ENCODE measurements around the gene MYOCD. TPM values are rescaled to one million over a fixed set of nuclear protein-coding genes. Genes with fewer than 3 reads are reported as not detected.

The MYOCD gene
- not detected for total RNA-seq

- H3K27ac Mint-ChIP-seq, result no peak within 1 kb of the TSS
- no peaks in the 10 kb centered on the region for H3K4me1 Mint-ChIP-seq
- H3K4me3 Mint-ChIP-seq, result no peak within 1 kb of the TSS
- DNase-seq (peak; percentile 6), ATAC-seq (no peak)
- no peaks in the 10 kb centered on the region for H3K9me3 Mint-ChIP-seq (ENCODE audit: low read depth)
- no peaks in the 10 kb centered on the region for H3K36me3 Mint-ChIP-seq (ENCODE audit: low read depth)
- peaks cover 30% of the 10 kb centered on the region for H3K27me3 Mint-ChIP-seq
- CTCF ChIA-PET, result interaction anchor here (0.7 kb wide), 1 partner anchor 788 kb away, joined by 3 read pairs; no protein-coding TSS in a partner anchor
- intact Hi-C loops (cut with DNase I, micrococcal nuclease), result loop anchor here in 1 of 2 experiments (2.0 to 5.0 kb wide), 3 partner anchors 52 to 409 kb away; no protein-coding TSS in a partner anchor
- POLR2A ChIA-PET, result interaction anchor here (0.6 kb wide), 1 partner anchor 120 kb away, joined by 3 read pairs; no protein-coding TSS in a partner anchor
These were observed at the start of gene MYOCD for GRCh38 chr17:12665263-12666210. Gene MYOCD (plus strand): TSS chr17:12665890. CDS start chr17:12666189, 299 bp downstream.

DNA sequence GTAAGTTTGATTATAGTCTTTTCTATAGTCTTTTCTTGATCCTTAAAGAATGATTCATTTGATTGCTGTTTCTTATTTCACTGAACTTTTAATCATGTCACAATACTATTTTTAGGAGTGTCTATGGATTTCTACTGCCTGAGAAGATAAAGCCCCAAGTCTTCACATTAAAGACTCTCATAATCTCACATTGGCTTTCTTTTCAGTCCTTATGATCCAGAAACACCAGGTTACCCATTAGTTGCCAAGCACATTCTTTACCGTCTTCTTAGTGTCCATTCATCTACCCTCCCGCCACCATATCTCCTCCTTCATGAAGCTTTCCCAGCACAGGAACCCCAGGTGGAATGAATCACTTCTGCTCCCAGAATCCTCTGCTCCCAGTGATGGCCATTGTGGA is 49.5 kb upstream of the MYOCD start:
- ChIA-PET CTCF (no interaction called here), POLR2A (no interaction called here)
- no peaks in the 10 kb centered on the region for H3K36me3 Mint-ChIP-seq (ENCODE audit: low read depth)
- H3K4me3 Mint-ChIP-seq, result no peak overlapping the region
- DNase-seq (no peak), ATAC-seq (no peak)
- H3K27ac Mint-ChIP-seq, result no peak overlapping the region
- no peaks in the 10 kb centered on the region for H3K4me1 Mint-ChIP-seq
- peaks cover 6% of the 10 kb centered on the region for H3K9me3 Mint-ChIP-seq (ENCODE audit: low read depth)
- no peaks in the 10 kb centered on the region for H3K27me3 Mint-ChIP-seq
- intact Hi-C loops (cut with DNase I, micrococcal nuclease), result no loop called here

- Mint-ChIP-seq H3K27ac (no peak overlapping the region), H3K9me3 (ENCODE audit: low read depth) (peaks cover 7% of the 10 kb centered on the region)
These were observed 47.1 kb upstream of the MYOCD start for GRCh38 chr17:12618557-12618956.

GRCh38 chr17:12619459-12620199 is 46.1 kb upstream of the MYOCD start:
- H3K36me3 Mint-ChIP-seq (ENCODE audit: low read depth), result no peaks in the 10 kb centered on the region
- H3K4me1 Mint-ChIP-seq, result no peaks in the 10 kb centered on the region
- no peak overlapping the region for H3K4me3 Mint-ChIP-seq
- ATAC-seq (no peak), DNase-seq (no peak)
- CTCF ChIA-PET, result no interaction called here
- H3K27ac Mint-ChIP-seq, result no peak overlapping the region
- peaks cover 7% of the 10 kb centered on the region for H3K9me3 Mint-ChIP-seq (ENCODE audit: low read depth)
- intact Hi-C loops (cut with DNase I, micrococcal nuclease), result no loop called here
- H3K27me3 Mint-ChIP-seq, result no peaks in the 10 kb centered on the region
- POLR2A ChIA-PET, result no interaction called here

More at GRCh38 chr17:12618557-12618956, 47.1 kb upstream of the MYOCD start:
- intact Hi-C loops (cut with DNase I, micrococcal nuclease), result no loop called here
- Mint-ChIP-seq H3K4me1 (no peaks in the 10 kb centered on the region), H3K27me3 (no peaks in the 10 kb centered on the region), H3K4me3 (no peak overlapping the region), H3K36me3 (ENCODE audit: low read depth) (no peaks in the 10 kb centered on the region)
- CTCF ChIA-PET, result interaction anchor here (0.6 kb wide), 1 partner anchor 37 kb away, joined by 3 read pairs; no protein-coding TSS in a partner anchor
- POLR2A ChIA-PET, result no interaction called here
- no peak for DNase-seq
- no peak for ATAC-seq

- H3K9me3 Mint-ChIP-seq (ENCODE audit: low read depth), result peaks cover 7% of the 10 kb centered on the region
- H3K27ac Mint-ChIP-seq, result no peak overlapping the region
- H3K4me1 Mint-ChIP-seq, result no peaks in the 10 kb centered on the region
- no peak for DNase-seq
- H3K27me3 Mint-ChIP-seq, result no peaks in the 10 kb centered on the region
- intact Hi-C loops (cut with DNase I, micrococcal nuclease), result no loop called here
- ChIA-PET CTCF (no interaction called here), POLR2A (no interaction called here)
- H3K36me3 Mint-ChIP-seq (ENCODE audit: low read depth), result no peaks in the 10 kb centered on the region
- no peak for ATAC-seq
- no peak overlapping the region for H3K4me3 Mint-ChIP-seq
These were observed 45.4 kb upstream of the MYOCD start for GRCh38 chr17:12620200-12620720.

- ChIA-PET CTCF (no interaction called here), POLR2A (no interaction called here)
- Mint-ChIP-seq H3K4me1 (no peaks in the 10 kb centered on the region), H3K27ac (no peak overlapping the region), H3K9me3 (ENCODE audit: low read depth) (peaks cover 9% of the 10 kb centered on the region), H3K36me3 (ENCODE audit: low read depth) (no peaks in the 10 kb centered on the region), H3K4me3 (no peak overlapping the region), H3K27me3 (no peaks in the 10 kb centered on the region)
- intact Hi-C loops (cut with DNase I, micrococcal nuclease), result no loop called here
- DNase-seq (no peak), ATAC-seq (no peak)
These were observed 43.0 kb upstream of the MYOCD start for GRCh38 chr17:12622726-12623125.

- ATAC-seq, result no peak
- Mint-ChIP-seq H3K36me3 (ENCODE audit: low read depth) (no peaks in the 10 kb centered on the region), H3K4me1 (no peaks in the 10 kb centered on the region), H3K27me3 (no peaks in the 10 kb centered on the region), H3K4me3 (no peak overlapping the region), H3K9me3 (ENCODE audit: low read depth) (peaks cover 9% of the 10 kb centered on the region), H3K27ac (no peak overlapping the region)
- POLR2A ChIA-PET, result no interaction called here
- CTCF ChIA-PET, result no interaction called here
- no peak for DNase-seq
- intact Hi-C loops (cut with DNase I, micrococcal nuclease), result no loop called here
These were observed 42.4 kb upstream of the MYOCD start for GRCh38 chr17:12623220-12623848.

GRCh38 chr17:12624211-12624610 is 41.5 kb upstream of the MYOCD start:
- H3K4me3 Mint-ChIP-seq, result no peak overlapping the region
- no peak overlapping the region for H3K27ac Mint-ChIP-seq
- no peaks in the 10 kb centered on the region for H3K4me1 Mint-ChIP-seq
- peaks cover 9% of the 10 kb centered on the region for H3K9me3 Mint-ChIP-seq (ENCODE audit: low read depth)
- DNase-seq, result no peak
- ChIA-PET POLR2A (no interaction called here), CTCF (no interaction called here)
- ATAC-seq, result no peak
- H3K36me3 Mint-ChIP-seq (ENCODE audit: low read depth), result no peaks in the 10 kb centered on the region
- intact Hi-C loops (cut with DNase I, micrococcal nuclease), result no loop called here
- no peaks in the 10 kb centered on the region for H3K27me3 Mint-ChIP-seq

DNA sequence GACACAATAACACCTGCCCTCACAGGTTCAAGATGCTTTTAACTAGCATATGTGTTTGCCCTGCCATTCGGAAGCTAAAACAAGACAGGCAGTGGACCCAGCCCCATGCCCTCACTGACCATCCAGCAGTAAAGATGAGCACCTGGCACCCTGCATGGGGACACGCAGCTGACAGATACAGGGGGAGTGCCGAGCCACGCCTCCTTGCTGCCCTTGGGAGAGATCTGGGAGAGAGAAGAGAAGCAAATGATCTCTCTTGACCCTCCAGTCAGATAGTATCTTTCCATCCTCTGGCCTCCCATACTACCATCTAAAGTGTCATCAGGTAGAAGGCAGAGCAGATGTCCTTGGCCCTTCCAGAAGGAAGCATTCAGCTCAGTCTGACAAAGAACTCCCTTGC is 40.6 kb upstream of the MYOCD start:
- Mint-ChIP-seq H3K4me3 (no peak overlapping the region), H3K36me3 (ENCODE audit: low read depth) (no peaks in the 10 kb centered on the region), H3K4me1 (no peaks in the 10 kb centered on the region), H3K27ac (no peak overlapping the region), H3K27me3 (no peaks in the 10 kb centered on the region), H3K9me3 (ENCODE audit: low read depth) (peaks cover 6% of the 10 kb centered on the region)
- POLR2A ChIA-PET, result no interaction called here
- CTCF ChIA-PET, result no interaction called here
- no peak for DNase-seq
- no peak for ATAC-seq
- intact Hi-C loops (cut with DNase I, micrococcal nuclease), result no loop called here

GRCh38 chr17:12627177-12627629 is 38.5 kb upstream of the MYOCD start:
- Mint-ChIP-seq H3K27ac (no peak overlapping the region), H3K27me3 (no peaks in the 10 kb centered on the region), H3K9me3 (ENCODE audit: low read depth) (peaks cover 6% of the 10 kb centered on the region), H3K36me3 (ENCODE audit: low read depth) (no peaks in the 10 kb centered on the region), H3K4me3 (no peak overlapping the region), H3K4me1 (no peaks in the 10 kb centered on the region)
- CTCF ChIA-PET, result no interaction called here
- POLR2A ChIA-PET, result no interaction called here
- ATAC-seq (no peak), DNase-seq (no peak)
- intact Hi-C loops (cut with DNase I, micrococcal nuclease), result no loop called here

DNA sequence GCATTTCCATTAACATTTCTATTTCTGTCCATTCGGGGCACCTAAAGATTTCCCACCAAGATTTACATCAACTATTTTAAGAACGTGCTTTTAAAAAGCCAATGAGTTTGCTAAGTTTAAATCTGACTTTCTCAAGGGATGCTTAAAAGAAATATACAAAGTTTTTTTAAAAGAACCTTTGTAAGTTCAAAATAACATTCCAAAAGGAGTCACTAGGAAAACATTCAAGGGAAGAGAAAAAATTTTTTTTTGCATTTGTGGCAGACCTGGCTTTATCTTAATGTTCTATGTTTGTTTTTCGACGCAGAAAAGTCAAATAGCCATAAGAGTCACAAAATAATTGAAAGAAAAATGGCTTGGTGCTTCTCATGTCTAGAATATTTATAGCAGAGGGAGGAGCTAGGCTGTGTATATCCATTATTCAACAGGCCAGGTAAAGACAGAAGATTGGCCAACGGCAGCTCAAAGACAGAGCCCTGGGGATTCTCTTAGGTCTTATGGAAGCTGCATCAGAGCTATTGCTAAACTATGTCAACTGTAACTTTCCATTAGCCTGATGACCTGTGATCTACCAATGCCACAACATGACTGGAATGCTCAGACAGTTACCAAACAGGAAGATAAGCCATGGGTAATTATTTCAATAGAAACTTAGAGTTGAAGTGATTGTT is 37.8 kb upstream of the MYOCD start:
- peaks cover 6% of the 10 kb centered on the region for H3K9me3 Mint-ChIP-seq (ENCODE audit: low read depth)
- no peak overlapping the region for H3K4me3 Mint-ChIP-seq
- no peak overlapping the region for H3K27ac Mint-ChIP-seq
- H3K36me3 Mint-ChIP-seq (ENCODE audit: low read depth), result no peaks in the 10 kb centered on the region
- no peaks in the 10 kb centered on the region for H3K4me1 Mint-ChIP-seq
- DNase-seq, result no peak
- ChIA-PET POLR2A (no interaction called here), CTCF (no interaction called here)
- no peaks in the 10 kb centered on the region for H3K27me3 Mint-ChIP-seq
- ATAC-seq, result no peak
- intact Hi-C loops (cut with DNase I, micrococcal nuclease), result no loop called here
